ENCODE data around the gene TSPEAR.

GRCh38 chr21:44509539-44509938 lies 201.8 kb downstream of the TSPEAR start:
- TF ChIP-seq CTCF (IDR thresholded peaks at IDR 0.05; ENCODE audit: low read depth, low read length, poor library complexity, severe bottlenecking) (no peak), EZH2phosphoT487 (IDR thresholded peaks at IDR 0.05; ENCODE audit: borderline replicate concordance, low read length) (no peak)

Data from DOHH2 (cell line).